ENCODE data around the gene CARMIL1.

CARMIL1 gene

GRCh38 chr6:25288518-25288917, 9.3 kb downstream of the CARMIL1 start:
- TF ChIP-seq NFRKB (IDR thresholded peaks at IDR 0.05) (no peak), ZNF384 (IDR thresholded peaks at IDR 0.05) (no peak), PKNOX1 (IDR thresholded peaks at IDR 0.05) (no peak), HDGF (IDR thresholded peaks at IDR 0.05; ENCODE audit: borderline replicate concordance) (no peak), TARDBP (IDR thresholded peaks at IDR 0.05) (no peak), L3MBTL2 (conservative IDR thresholded peaks at IDR 0.05) (no peak), FOXM1 (IDR thresholded peaks at IDR 0.05; ENCODE audit: borderline replicate concordance) (no peak), FOXA1 (IDR thresholded peaks at IDR 0.05) (no peak), SUZ12 (IDR thresholded peaks at IDR 0.05) (no peak), SP1 (IDR thresholded peaks at IDR 0.05) (no peak), ELF4 (IDR thresholded peaks at IDR 0.05) (no peak), BHLHE40 (IDR thresholded peaks at IDR 0.05; ENCODE audit: borderline replicate concordance) (no peak), FOXK2 (IDR thresholded peaks at IDR 0.05) (no peak), CTBP1 (IDR thresholded peaks at IDR 0.05; ENCODE audit: borderline replicate concordance) (no peak), ARNT (IDR thresholded peaks at IDR 0.05) (no peak), LEF1 (IDR thresholded peaks at IDR 0.05; ENCODE audit: borderline replicate concordance) (no peak)
- DNase-seq (ENCODE audit: extremely low spot score), result no peak
- POLR2A ChIA-PET, result no interaction called here
- CTCF ChIA-PET, result no interaction called here

GRCh38 chr6:25290306-25291060, 11.3 kb downstream of the CARMIL1 start:
- ChIA-PET POLR2A (no interaction called here), CTCF (no interaction called here)
- DNase-seq (ENCODE audit: extremely low spot score), result no peak
- TF ChIP-seq FOXA1 (IDR thresholded peaks at IDR 0.05), result no peak

GRCh38 chr6:25292384-25292783, 13.2 kb downstream of the CARMIL1 start:
- no peak for TF ChIP-seq NFRKB (IDR thresholded peaks at IDR 0.05)
- no peak for TF ChIP-seq FOXM1 (IDR thresholded peaks at IDR 0.05; ENCODE audit: borderline replicate concordance)
- no peak for TF ChIP-seq SP1 (IDR thresholded peaks at IDR 0.05)
- TF ChIP-seq SUZ12 (IDR thresholded peaks at IDR 0.05), result no peak
- TF ChIP-seq HDGF (IDR thresholded peaks at IDR 0.05; ENCODE audit: borderline replicate concordance), result no peak
- TF ChIP-seq TARDBP (IDR thresholded peaks at IDR 0.05), result no peak
- TF ChIP-seq FOXA1 (IDR thresholded peaks at IDR 0.05), result no peak
- no peak for TF ChIP-seq BHLHE40 (IDR thresholded peaks at IDR 0.05; ENCODE audit: borderline replicate concordance)
- TF ChIP-seq ELF4 (IDR thresholded peaks at IDR 0.05), result no peak
- TF ChIP-seq PKNOX1 (IDR thresholded peaks at IDR 0.05), result no peak
- TF ChIP-seq LEF1 (IDR thresholded peaks at IDR 0.05; ENCODE audit: borderline replicate concordance), result no peak
- TF ChIP-seq L3MBTL2 (conservative IDR thresholded peaks at IDR 0.05), result no peak
- no peak for TF ChIP-seq ARNT (IDR thresholded peaks at IDR 0.05)
- no peak for TF ChIP-seq CTBP1 (IDR thresholded peaks at IDR 0.05; ENCODE audit: borderline replicate concordance)
- no peak for TF ChIP-seq ZNF384 (IDR thresholded peaks at IDR 0.05)
- no peak for TF ChIP-seq FOXK2 (IDR thresholded peaks at IDR 0.05)
- ChIA-PET POLR2A (no interaction called here), CTCF (interaction anchor here (0.5 kb wide), 1 partner anchor 204 kb away, joined by 5 read pairs; no protein-coding TSS in a partner anchor)
- DNase-seq (ENCODE audit: extremely low spot score), result no peak

GRCh38 chr6:25295651-25296050, 16.5 kb downstream of the CARMIL1 start:
- ChIA-PET CTCF (no interaction called here), POLR2A (no interaction called here)
- TF ChIP-seq SP1 (IDR thresholded peaks at IDR 0.05) (no peak), FOXK2 (IDR thresholded peaks at IDR 0.05) (no peak), PKNOX1 (IDR thresholded peaks at IDR 0.05) (no peak), FOXM1 (IDR thresholded peaks at IDR 0.05; ENCODE audit: borderline replicate concordance) (no peak), NFRKB (IDR thresholded peaks at IDR 0.05) (no peak), LEF1 (IDR thresholded peaks at IDR 0.05; ENCODE audit: borderline replicate concordance) (no peak), HDGF (IDR thresholded peaks at IDR 0.05; ENCODE audit: borderline replicate concordance) (no peak), SUZ12 (IDR thresholded peaks at IDR 0.05) (no peak), ZNF384 (IDR thresholded peaks at IDR 0.05) (no peak), ARNT (IDR thresholded peaks at IDR 0.05) (no peak), FOXA1 (IDR thresholded peaks at IDR 0.05) (no peak), TARDBP (IDR thresholded peaks at IDR 0.05) (no peak), CTBP1 (IDR thresholded peaks at IDR 0.05; ENCODE audit: borderline replicate concordance) (no peak), BHLHE40 (IDR thresholded peaks at IDR 0.05; ENCODE audit: borderline replicate concordance) (no peak), L3MBTL2 (conservative IDR thresholded peaks at IDR 0.05) (no peak), ELF4 (IDR thresholded peaks at IDR 0.05) (no peak)
- no peak for DNase-seq (ENCODE audit: extremely low spot score)

- TF ChIP-seq NFRKB (IDR thresholded peaks at IDR 0.05) (no peak), ELF4 (IDR thresholded peaks at IDR 0.05) (no peak), PKNOX1 (IDR thresholded peaks at IDR 0.05) (no peak), TARDBP (IDR thresholded peaks at IDR 0.05) (no peak), LEF1 (IDR thresholded peaks at IDR 0.05; ENCODE audit: borderline replicate concordance) (no peak), FOXA1 (IDR thresholded peaks at IDR 0.05) (no peak)
- ChIA-PET POLR2A (no interaction called here), CTCF (no interaction called here)
- no peak for DNase-seq (ENCODE audit: extremely low spot score)
Observed at GRCh38 chr6:25296217-25296905, 17.2 kb downstream of the CARMIL1 start.

Data from HEK293T (cell line).